ENCODE results near the gene CARMIL1.

GRCh38 chr6:25449774-25450173 lies 170.6 kb downstream of the CARMIL1 start:
- TF ChIP-seq KLF9 (tag by site-specific recombination; IDR thresholded peaks at IDR 0.05; ENCODE audit: low read depth) (no peak), CTCF (tag by site-specific recombination; IDR thresholded peaks at IDR 0.05) (no peak)
